ENCODE results near the gene MNAT1. TPM values are rescaled to one million over a fixed set of nuclear protein-coding genes. Genes with fewer than 3 reads are reported as not detected.
"Not testable (repeated sequence)": the region's sequence is repeated elsewhere in the genome, so short reads cannot be mapped to it uniquely, and the experiment has no call there.

Gene MNAT1
- total RNA-seq, 1 experiment from 2014 or later: 69.8 TPM

- H3K4me3 ChIP-seq: no peak overlapping the region
- H3K36me3 ChIP-seq: no peaks in the 10 kb centered on the region
- H3K4me1 ChIP-seq (replicated peaks): peaks cover 8% of the 10 kb centered on the region
- DNase-seq (ENCODE audit: low read depth in 1 of 2, low spot score in 2 of 2): no peak
- H3K27me3 ChIP-seq (replicated peaks): no peaks in the 10 kb centered on the region
- no peaks in the 10 kb centered on the region for H3K9me3 ChIP-seq (replicated peaks)
- H3K27ac ChIP-seq: no peak overlapping the region
Measured at GRCh38 chr14:60758885-60759284, 24.3 kb downstream of the MNAT1 start.

- Histone ChIP-seq H3K36me3 (no peaks in the 10 kb centered on the region), H3K27me3 (replicated peaks) (no peaks in the 10 kb centered on the region), H3K4me3 (no peak overlapping the region), H3K9me3 (replicated peaks) (no peaks in the 10 kb centered on the region), H3K27ac (no peak overlapping the region), H3K4me1 (replicated peaks) (peaks cover 8% of the 10 kb centered on the region)
- DNase-seq (ENCODE audit: low read depth in 1 of 2, low spot score in 2 of 2): no peak
Measured at GRCh38 chr14:60760209-60760608, 25.6 kb downstream of the MNAT1 start.

DNA sequence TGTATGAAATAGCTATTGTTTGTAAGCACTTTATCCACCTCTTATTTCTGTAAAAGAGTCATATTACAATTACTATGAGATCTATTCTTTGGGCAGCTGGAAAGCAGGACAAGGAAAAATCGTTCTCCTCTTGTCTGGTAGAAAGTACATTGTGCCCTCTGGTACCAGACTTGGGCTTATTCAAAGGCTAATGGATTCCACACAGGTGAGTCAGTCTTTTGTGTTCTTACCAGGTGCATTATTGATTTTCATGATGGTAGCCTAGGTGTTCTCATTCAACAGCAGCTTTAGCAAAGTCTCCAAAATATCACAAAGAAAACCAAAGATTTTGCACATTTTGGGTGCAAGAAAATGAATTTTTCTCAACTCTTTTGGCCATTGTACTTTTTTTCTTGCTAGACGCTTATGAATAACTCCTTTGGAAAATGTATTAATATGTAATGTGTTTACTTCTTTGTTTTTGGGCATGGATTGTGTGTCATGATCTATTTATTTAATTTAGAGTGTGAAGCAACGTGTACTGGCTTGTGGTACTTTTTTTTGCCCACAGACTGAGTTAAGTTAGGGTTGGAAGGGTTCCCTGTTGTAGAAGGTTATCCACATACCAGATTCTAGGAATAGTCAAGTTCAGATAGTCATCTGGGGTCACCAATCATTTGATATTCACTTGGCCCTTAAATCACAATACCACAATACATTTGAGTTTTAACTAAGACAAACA, 26.2 kb downstream of the MNAT1 start:
- peaks cover 8% of the 10 kb centered on the region for H3K4me1 ChIP-seq (replicated peaks)
- H3K27ac ChIP-seq: no peak overlapping the region
- no peak overlapping the region for H3K4me3 ChIP-seq
- no peaks in the 10 kb centered on the region for H3K27me3 ChIP-seq (replicated peaks)
- no peak for DNase-seq (ENCODE audit: low read depth in 1 of 2, low spot score in 2 of 2)
- no peaks in the 10 kb centered on the region for H3K9me3 ChIP-seq (replicated peaks)
- no peaks in the 10 kb centered on the region for H3K36me3 ChIP-seq

DNA sequence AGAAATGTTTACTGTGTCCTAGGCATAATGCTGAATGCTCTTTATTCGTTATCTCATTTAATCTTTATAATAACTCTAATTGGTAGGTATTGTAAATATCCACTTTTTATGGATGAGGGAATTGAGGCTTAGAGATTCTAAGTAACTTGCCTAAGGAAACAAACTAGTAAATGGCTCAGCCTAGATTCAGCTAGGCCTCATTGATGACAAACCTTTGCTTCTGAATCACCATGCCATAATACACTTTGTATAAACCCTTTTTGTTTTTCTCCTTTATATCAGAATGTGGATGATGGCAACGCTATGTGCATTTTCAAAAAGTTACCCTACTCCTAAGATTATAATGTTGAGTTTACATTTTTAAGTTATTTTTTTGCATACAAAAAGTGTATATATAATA, 34.0 kb downstream of the MNAT1 start:
- H3K27ac ChIP-seq: no peak overlapping the region
- H3K4me1 ChIP-seq (replicated peaks): no peaks in the 10 kb centered on the region; the same call in 1 of the 2 replicates
- H3K36me3 ChIP-seq: no peaks in the 10 kb centered on the region
- H3K27me3 ChIP-seq (replicated peaks): no peaks in the 10 kb centered on the region
- no peak for DNase-seq (ENCODE audit: low read depth in 1 of 2, low spot score in 2 of 2)
- H3K9me3 ChIP-seq (replicated peaks): no peaks in the 10 kb centered on the region
- H3K4me3 ChIP-seq: no peak overlapping the region

DNA sequence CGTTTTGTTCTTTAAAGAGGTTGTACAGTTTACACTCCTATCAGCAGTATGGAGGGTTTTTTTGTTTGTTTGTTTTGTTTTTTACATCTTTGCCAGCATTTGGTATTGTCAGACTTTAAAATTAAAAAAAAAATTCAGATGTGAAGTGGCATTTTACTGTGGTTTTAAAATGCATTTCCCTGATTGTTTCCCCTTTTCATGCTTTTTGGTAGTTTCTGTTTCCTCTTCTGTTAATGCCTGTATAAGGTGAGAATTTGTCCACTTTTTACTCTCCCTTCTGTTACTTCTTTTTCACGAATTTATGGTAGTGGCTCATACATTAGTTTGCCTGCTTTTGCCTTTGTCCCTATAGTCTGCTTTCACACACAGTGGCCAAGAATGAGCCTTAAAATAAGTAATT, 36.6 kb downstream of the MNAT1 start:
- no peaks in the 10 kb centered on the region for H3K36me3 ChIP-seq
- no peaks in the 10 kb centered on the region for H3K27me3 ChIP-seq (replicated peaks)
- no peaks in the 10 kb centered on the region for H3K9me3 ChIP-seq (replicated peaks)
- H3K4me3 ChIP-seq: no peak overlapping the region
- no peak for DNase-seq (ENCODE audit: low read depth in 1 of 2, low spot score in 2 of 2)
- no peak overlapping the region for H3K27ac ChIP-seq
- peaks cover 22% of the 10 kb centered on the region for H3K4me1 ChIP-seq (replicated peaks)

- H3K9me3 ChIP-seq (replicated peaks): no peaks in the 10 kb centered on the region
- no peak overlapping the region for H3K4me3 ChIP-seq
- H3K4me1 ChIP-seq (replicated peaks): peaks cover 40% of the 10 kb centered on the region
- no peaks in the 10 kb centered on the region for H3K36me3 ChIP-seq
- no peaks in the 10 kb centered on the region for H3K27me3 ChIP-seq (replicated peaks)
- no peak overlapping the region for H3K27ac ChIP-seq
- no peak for DNase-seq (ENCODE audit: low read depth in 1 of 2, low spot score in 2 of 2)
Measured at GRCh38 chr14:60773558-60773957, 39.0 kb downstream of the MNAT1 start.

DNA sequence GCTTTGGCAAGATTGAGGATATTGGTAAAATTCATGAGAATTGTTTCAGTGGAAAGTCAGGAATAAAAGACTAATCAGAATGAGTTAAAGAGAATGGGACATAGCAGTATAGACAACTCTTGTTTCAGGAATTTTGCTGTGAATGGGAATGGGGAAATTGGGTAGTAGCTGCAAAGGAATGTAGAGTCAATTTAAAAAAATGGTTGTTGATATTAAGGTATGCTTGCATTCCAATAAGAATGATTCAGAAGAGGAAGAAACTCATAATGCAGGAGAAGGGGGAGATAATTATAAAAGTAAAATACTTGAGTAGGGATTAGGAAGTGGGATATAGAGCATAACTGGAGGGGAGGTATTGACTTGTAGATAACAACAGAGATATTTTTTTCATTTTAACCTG, 40.7 kb downstream of the MNAT1 start:
- peak in 1 of 2 experiments; percentile 52 for DNase-seq (ENCODE audit: low read depth in 1 of 2, low spot score in 2 of 2)
- Histone ChIP-seq H3K4me3 (no peak overlapping the region), H3K36me3 (no peaks in the 10 kb centered on the region), H3K27ac (peak overlapping the region; percentile 64), H3K4me1 (replicated peaks) (peaks cover 44% of the 10 kb centered on the region), H3K27me3 (replicated peaks) (no peaks in the 10 kb centered on the region), H3K9me3 (replicated peaks) (no peaks in the 10 kb centered on the region)

- Histone ChIP-seq H3K9me3 (replicated peaks) (no peaks in the 10 kb centered on the region), H3K4me3 (no peak overlapping the region), H3K36me3 (no peaks in the 10 kb centered on the region), H3K27ac (peak overlapping the region; percentile 30; the same call in 1 of the 2 replicates), H3K4me1 (replicated peaks) (peaks cover 44% of the 10 kb centered on the region), H3K27me3 (replicated peaks) (no peaks in the 10 kb centered on the region)
- DNase-seq (ENCODE audit: low read depth in 1 of 2, low spot score in 2 of 2): peak in 1 of 2 experiments; percentile 52
Measured at GRCh38 chr14:60777856-60778578, 43.5 kb downstream of the MNAT1 start.

GRCh38 chr14:60779745-60780514, 45.4 kb downstream of the MNAT1 start:
- H3K27ac ChIP-seq; H3K27me3 ChIP-seq (replicated peaks); H3K4me3 ChIP-seq; H3K9me3 ChIP-seq (replicated peaks); DNase-seq (ENCODE audit: low read depth in 1 of 2, low spot score in 2 of 2); H3K36me3 ChIP-seq: not testable (repeated sequence)
- H3K4me1 ChIP-seq (replicated peaks): peaks cover 34% of the 10 kb centered on the region

- H3K36me3 ChIP-seq; H3K9me3 ChIP-seq (replicated peaks); H3K4me3 ChIP-seq; DNase-seq (ENCODE audit: low read depth in 1 of 2, low spot score in 2 of 2); H3K27ac ChIP-seq; H3K27me3 ChIP-seq (replicated peaks): not testable (repeated sequence)
- peaks cover 28% of the 10 kb centered on the region for H3K4me1 ChIP-seq (replicated peaks)
Measured at GRCh38 chr14:60780558-60780957, 46.0 kb downstream of the MNAT1 start.

DNA sequence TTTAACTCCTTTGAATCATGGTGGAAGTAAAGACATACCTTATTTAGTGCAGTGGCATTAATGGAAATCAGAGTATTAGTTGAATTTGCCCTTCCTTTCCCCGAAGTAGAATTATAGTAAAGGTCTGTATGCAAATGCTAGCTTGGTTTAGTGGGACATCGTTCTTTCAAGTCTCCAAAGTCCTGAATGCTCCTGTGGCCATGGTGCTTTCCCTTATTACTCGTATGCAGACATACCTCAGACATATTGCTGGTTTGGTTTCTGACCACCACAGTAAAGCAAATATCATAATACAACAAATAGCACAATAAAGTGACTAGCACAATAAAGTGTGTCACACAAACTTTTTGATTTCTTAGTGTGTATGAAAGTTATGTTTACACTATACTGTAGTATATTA, 52.3 kb downstream of the MNAT1 start:
- H3K36me3 ChIP-seq: peaks cover 13% of the 10 kb centered on the region
- H3K4me1 ChIP-seq (replicated peaks): no peaks in the 10 kb centered on the region
- no peaks in the 10 kb centered on the region for H3K9me3 ChIP-seq (replicated peaks)
- no peak for DNase-seq (ENCODE audit: low read depth in 1 of 2, low spot score in 2 of 2)
- H3K27me3 ChIP-seq (replicated peaks): no peaks in the 10 kb centered on the region
- H3K27ac ChIP-seq: no peak overlapping the region
- H3K4me3 ChIP-seq: no peak overlapping the region

GRCh38 chr14:60789656-60790055, 55.1 kb downstream of the MNAT1 start:
- H3K27ac ChIP-seq: no peak overlapping the region
- DNase-seq (ENCODE audit: low read depth in 1 of 2, low spot score in 2 of 2): no peak
- H3K4me1 ChIP-seq (replicated peaks): no peaks in the 10 kb centered on the region
- peaks cover 16% of the 10 kb centered on the region for H3K36me3 ChIP-seq
- no peaks in the 10 kb centered on the region for H3K9me3 ChIP-seq (replicated peaks)
- no peak overlapping the region for H3K4me3 ChIP-seq
- H3K27me3 ChIP-seq (replicated peaks): no peaks in the 10 kb centered on the region

- Histone ChIP-seq H3K36me3 (peaks cover 16% of the 10 kb centered on the region), H3K4me3 (no peak overlapping the region), H3K9me3 (replicated peaks) (no peaks in the 10 kb centered on the region), H3K27ac (no peak overlapping the region), H3K4me1 (replicated peaks) (no peaks in the 10 kb centered on the region), H3K27me3 (replicated peaks) (no peaks in the 10 kb centered on the region)
- no peak for DNase-seq (ENCODE audit: low read depth in 1 of 2, low spot score in 2 of 2)
Measured at GRCh38 chr14:60790850-60791249, 56.3 kb downstream of the MNAT1 start.

DNA sequence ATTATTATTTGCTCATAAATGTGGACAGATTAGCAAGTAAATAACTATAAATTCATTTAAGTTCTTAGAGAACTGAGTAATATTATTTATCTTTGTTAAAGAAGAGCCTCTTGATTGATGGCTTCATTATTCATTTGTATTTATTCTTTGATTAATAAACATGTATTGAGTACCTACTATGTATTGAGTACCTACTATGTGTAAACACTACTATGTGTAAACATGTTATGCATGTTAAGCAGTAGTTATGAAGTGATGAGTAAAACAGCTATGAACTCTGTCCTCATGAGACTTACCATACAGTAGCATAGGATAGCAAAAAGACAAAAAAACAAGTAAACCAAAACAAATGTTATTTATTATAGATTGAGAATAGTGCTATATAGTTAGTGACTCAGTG, 61.9 kb downstream of the MNAT1 start:
- no peaks in the 10 kb centered on the region for H3K9me3 ChIP-seq (replicated peaks)
- H3K27me3 ChIP-seq (replicated peaks): no peaks in the 10 kb centered on the region
- peaks cover 13% of the 10 kb centered on the region for H3K36me3 ChIP-seq
- no peak overlapping the region for H3K4me3 ChIP-seq
- no peak overlapping the region for H3K27ac ChIP-seq
- DNase-seq (ENCODE audit: low read depth in 1 of 2, low spot score in 2 of 2): no peak
- no peaks in the 10 kb centered on the region for H3K4me1 ChIP-seq (replicated peaks)

Data from SJSA1 (cell line).